HuH-7 (cell line): ENCODE measurements around the gene TMBIM6.
"Not testable (repeated sequence)": the region's sequence is repeated elsewhere in the genome, so short reads cannot be mapped to it uniquely, and the experiment has no call there.

Source experiments
- DNase-seq: peaks from one replicate; pipeline ENCODE4 v3.0.0; 2011; ENCODE audit warnings: low spot score

Gene TMBIM6, protein sequence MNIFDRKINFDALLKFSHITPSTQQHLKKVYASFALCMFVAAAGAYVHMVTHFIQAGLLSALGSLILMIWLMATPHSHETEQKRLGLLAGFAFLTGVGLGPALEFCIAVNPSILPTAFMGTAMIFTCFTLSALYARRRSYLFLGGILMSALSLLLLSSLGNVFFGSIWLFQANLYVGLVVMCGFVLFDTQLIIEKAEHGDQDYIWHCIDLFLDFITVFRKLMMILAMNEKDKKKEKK

DNA sequence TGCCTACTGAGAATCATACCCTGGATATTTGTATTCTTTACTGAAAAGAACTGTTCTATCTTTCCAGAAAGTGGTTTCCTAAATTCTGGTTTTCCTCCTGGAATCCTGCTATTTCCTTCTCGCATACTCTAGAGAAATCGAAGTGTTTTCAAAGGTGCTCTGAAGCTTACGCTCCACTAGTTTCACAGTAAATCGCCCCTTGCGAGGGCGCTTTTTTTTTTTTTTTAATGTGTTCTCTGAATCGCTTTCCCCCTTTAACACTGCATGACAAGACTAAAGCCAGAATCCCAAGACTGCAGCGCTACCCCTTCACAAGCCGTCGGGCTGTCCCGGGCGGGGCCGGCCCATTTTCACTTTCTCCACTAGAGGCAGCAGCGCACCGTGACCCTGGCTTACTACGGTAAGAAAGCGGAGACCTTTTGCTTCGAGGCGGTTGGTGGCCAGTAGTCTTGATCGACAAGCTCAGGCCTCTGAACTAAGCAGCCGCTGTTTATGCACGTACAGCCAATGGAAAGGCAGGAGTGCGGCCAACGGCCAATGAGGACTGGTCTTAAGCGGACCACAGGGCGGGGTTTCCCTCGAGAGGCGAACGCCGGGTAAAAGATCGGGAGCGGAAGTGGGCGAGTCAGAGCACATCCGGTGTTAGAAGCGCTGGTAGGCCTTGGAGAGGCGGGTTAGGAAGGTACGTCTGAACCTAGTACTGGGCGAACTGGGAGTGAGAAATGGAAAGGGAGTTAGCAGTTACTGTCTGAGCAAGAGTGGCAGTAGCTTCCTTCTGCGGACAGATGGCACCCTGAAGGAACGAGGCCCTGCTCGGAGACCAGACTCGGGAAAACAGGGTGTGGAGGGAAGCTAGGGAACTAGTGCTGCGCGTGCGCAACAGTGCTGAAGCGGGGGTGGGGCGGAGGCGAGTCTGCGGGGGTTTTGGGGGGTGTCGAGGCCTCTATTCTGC is at the start of gene TMBIM6:
TMBIM6 (plus strand) TSS at position 628 of the 952 bp plus-strand sequence. CDS start 10,937 bp downstream, outside the sequence.
- DNase-seq: peak; percentile 87

DNA sequence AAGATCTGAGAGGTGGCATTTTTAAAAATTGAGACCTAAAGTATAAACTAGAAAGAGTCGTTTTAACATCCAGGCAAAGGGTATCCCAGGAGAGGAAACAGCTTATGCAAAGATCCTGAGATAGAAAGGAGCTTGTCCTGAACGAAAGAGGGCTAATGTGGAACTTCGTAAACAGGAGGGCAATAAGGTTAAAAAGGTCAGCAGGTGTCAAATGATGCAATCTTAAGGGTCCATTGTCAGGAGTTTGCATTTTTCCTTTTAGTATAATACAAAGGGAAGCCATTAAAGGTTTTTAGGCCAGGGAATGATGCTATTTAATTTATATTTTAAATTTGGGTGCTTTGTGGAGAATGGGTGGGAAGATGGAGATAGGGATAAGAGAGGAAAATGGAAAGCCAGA is 48.5 kb upstream of the TMBIM6 start:
- no peak for DNase-seq

DNA sequence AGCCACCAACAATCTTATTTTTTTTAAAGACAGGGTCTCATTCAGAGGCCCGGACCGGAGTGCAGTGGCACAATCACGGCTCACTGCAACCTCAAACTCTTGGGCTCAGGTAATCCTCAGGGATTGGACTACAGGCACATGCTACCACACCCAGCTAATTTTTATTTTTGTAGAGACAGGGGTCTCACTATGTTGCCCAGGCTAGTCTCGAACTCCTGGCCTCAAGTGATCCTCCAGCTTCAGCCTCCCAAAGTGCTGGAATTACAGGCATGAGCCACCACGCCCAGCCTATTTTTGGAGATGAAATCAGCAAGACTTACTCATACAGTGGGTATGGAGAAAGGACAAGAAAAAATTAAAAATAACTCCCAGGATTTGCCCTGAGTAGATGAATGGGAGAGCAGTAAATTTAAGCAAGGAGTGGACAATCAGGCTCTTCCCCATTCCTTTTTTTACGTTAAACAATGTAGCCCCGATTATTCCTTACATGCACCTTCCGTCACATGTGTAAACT is 47.4 kb upstream of the TMBIM6 start:
- no peak for DNase-seq

DNA sequence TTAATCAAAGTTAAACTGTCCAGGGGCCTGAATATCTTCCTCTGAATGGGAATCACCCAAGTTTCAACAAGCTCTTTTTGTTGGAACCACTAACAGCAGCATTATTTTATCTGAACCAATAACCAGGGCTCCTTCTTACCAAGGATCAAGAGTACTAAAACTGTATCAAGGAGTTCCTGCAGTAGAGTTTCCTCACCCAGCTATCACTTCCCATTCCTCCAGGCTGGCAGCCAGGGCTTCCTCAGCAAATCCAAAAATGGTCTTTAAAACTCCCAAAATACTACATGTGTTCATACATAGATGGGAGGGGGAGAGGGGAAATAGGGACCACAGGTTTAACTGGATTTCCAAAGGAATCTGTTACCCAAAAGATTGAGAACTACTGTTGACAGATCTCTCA is 44.6 kb upstream of the TMBIM6 start:
- no peak for DNase-seq

DNA sequence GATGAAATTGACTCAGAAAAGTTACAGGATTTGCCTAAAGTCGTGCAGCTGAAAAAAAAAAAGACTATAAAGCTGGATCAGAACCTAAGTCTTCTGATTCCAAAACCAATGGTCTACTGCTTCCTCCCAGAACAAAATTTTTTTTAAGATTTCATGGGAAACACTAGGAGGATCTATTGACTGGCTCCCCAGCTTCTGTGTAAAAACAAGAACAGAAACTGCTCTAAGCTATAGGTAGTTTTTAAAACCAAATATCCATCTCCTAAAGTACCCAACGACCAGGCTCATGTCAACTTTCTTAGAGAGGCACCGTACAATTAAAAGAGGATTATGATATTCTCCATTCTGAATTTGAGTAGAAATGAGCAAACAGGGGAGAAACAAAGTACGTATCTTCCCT is 43.5 kb upstream of the TMBIM6 start:
- DNase-seq: no peak

DNA sequence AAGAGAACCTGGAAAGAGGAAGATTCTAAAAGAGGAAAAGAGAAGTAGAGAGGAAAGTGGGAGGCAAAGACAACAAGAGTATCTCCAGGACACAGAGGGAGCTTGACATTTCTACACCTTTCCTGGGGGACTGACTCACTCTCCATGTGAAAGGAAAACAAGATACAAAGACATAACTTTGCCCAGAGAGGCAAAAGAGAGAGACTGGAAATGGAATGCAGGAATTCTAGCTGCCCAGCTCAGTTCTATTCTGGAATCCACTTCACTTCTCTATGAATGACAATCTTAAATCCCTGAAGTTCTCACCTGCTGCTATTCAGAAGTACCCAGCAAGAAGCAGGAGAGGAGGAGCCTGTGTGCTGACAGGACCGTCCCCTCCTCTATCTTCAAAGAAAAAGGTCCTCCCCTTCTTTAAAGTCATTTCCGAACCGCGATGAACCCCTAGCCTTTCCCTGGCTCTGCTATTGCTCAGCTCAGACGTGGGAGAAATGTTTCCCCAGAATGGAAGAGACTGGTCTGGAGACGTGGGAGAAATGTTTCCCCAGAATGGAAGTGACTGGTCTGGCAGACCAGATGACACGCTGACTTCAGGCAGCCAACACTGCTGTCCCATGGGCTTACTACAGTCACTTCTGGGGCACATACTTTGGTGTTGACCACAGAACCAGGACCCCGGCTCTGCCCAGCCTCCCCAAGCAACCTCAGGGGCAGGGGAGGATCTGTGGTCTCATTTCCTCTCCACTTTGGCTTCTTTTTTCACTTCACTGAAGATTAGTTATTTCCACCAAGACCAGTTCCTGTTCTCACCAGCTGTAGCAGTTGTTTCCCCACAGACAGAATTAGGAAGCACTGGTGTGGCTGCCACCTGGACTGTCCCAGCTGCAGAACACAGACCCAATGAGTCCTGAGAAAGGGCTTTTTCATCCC is 42.5 kb upstream of the TMBIM6 start:
- DNase-seq: no peak

DNA sequence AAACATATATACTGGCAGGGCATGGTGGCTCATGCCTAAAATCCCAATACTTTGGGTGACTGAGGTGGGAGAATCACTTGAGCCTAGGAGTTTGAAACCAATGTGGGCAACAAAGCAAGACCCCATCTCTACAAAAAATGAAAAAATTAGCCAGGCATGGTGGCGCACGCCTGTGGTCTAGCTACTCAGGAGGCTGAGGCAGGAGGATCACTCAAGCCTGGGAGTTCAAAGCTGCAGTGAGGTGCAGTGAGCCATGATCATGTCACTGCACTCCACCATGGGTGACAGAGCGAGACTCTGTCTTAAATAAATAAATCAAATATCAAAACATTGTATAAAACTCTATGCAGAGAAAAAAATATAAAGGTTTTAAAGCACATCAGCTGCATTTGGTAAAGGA is 39.3 kb upstream of the TMBIM6 start:
- no peak for DNase-seq

DNA sequence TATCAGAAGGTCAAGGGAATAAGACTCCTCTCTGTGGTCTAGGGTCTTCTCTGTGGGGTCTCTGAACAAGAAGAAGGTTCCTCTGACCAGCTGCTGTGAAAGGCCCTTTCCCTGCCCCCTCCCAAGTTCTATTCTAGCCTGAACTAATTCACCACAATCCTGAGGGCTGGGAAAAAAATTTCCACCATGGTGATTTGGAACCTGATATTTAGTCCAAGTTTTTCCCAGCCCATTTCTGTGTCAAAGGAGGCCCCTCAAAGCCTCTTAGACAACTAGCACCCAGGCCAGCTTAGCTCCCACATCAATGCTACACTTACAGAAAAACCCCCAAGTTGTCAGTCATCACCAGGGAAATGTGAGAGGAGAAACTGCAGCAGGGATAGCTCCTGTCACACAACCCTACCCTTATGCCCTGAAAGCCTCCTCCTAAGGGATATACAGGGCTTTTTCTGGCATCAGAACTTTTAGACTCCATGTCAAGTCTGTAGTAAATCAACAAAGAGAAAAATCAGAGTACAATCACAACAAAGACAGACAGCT is 38.6 kb upstream of the TMBIM6 start:
- DNase-seq: no peak

DNA sequence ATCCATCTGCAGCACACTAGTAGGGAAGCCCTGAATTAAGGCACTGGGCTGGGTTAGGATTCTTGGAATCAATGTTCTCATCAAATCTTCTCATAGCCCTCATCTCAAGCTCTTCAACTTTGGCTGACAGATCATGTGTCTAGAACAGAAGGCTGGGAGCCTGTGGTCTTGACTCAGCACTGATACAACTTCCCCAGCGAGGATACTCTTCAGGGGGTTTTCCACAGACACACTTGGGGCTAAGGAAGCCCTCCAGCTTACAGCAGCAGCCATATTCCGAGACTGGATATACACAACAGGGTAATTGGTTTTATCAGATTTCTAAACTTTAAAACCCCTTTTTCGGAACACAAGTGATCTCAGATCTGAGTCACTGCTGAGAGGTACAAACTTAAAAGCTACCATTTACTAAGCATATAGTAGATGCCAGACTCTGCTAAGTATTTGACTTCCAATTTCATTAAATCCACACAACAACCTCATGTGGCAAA is 37.7 kb upstream of the TMBIM6 start:
- DNase-seq: no peak

DNA sequence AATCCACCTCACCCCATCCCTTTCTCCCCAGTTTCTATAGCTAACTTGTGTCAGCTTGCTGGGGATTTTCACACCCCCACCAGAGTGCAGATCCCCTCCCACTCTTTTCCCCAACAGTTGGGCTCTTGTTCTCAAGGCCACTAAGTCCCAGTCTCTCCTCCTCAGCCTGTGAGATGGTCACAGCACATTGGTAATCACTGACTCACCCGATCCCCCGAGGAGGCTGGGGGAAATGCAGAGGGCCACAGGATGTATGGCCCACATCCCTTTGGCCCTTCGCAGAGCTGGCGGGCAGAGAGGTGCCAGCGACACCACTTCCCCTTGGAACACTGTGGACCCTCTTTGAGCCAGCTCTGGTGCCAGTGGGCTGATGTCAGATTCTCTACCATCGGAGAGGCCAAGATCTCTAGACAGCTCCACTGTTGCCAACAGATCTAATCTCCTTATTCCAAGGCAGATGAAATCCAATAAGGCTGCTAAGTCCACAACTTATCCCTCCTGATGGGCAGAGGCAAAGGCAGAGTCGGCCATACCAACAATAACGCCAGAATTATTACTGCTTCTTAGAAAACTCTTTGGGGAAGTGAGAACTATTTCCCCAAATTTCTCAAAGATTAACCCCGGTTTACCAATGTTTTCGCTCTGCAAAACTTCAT is 35.8 kb upstream of the TMBIM6 start:
- DNase-seq: no peak

DNA sequence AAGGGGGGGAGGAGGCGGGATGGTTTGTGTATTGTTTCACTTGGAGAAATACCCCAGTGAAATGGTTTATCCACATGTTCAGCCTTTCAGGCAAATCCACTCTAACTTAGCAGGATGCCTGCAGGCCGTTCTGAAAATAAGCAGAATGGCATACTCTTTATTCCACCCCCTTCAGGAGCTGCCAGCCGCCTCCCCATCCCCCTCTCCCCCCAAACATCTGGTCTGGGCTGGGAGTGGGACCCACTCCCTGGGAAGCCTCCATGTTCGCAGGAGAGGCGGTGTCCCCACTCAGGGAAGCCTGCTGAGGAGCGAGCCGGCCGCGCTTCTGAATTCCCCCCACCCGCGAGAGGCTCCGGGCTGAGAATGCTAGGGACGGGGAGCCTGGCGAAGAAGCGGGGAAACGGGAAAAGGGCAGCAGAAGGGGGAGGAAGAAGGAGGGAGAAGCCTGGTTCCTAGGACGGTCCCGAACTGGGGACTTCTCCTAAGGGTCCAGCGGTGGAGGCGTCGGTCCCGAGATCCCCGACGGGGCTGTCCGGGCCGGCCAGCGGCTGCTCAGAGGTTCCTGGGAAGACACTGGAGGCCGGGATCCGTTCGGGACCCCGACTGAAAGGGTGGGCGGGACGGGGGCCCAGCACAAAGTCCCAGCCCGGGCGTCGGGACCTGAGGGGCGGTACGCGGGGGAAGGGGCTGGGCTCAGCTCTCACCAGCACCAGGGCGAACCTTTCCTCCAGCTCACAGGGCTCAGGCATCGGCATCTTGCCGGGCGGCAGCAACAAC is 34.8 kb upstream of the TMBIM6 start:
- peak; percentile 48 for DNase-seq

DNA sequence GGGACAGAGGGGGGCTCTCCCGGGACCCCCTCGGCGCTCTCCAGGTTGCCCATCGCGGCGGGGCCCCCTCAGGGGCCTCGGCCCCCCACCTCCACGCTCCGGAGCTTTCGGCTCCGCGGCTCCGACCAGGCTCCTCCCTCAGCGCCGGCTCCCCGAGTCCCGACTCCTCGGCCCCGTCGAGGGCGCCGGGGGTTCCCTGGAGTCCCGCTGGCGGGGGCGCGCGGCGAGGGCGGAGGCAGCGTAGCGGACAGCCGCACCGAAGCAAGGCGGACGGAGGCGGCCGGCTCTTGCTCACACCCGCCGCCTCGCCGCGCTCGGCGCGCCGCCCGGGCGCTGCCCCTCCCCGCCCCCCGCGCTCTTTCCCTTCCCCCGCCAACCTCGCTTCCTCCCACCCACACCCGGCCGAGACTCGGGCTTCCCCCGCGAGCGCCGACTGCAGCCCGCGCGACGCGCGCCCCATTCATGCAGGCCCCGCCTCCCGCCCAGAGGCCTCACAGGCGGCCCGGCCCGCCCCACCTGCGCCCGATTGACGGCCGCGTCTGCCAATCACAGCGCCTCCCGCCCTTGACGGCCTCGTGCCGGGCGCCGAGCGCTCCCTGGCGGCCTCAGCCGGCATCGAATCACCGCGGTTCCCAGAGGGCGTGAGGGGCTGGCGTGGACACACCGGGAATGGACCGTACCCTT is 34.1 kb upstream of the TMBIM6 start, which contains the start of gene FMNL3:
FMNL3 (minus strand) TSS at position 278 of the 684 bp plus-strand sequence; CDS start at position 53, 225 bp downstream.
- DNase-seq: peak; percentile 93

DNA sequence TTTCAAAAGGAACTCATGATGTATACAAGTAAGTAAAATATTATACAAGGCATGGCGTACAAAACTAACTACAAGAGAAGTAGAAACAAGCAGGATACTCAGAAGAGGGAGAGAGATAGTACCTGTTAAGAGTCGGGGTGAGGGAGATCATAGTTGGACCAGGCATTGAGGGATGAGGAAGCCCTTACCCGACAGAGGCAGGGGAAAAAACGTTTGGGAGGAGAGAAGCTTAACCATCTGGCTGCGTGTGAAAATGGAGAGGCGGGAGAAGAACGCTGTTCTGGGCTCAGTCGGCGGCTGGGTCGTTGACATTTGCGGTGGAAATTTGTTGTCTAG is 33.6 kb upstream of the TMBIM6 start:
- no peak for DNase-seq

DNA sequence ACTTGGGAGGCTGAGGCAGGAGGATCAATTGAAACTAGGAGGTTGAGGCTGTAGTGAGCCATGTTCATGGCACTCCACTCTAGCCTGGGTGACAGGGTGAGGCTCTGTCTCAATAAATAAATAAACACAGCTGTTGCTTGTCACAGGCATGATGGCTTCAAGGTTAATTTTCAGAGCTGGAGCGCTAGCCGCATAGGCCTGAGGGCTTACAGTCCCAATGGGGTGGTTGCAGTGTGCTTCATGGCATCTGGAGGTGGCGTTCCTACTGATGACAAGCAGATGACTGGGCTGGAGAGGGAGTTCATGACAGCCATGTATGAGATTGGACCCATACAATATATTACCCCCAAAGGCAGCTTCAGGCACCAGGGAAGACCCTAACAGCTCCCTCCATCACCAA is 32.5 kb upstream of the TMBIM6 start:
- DNase-seq: no peak

DNA sequence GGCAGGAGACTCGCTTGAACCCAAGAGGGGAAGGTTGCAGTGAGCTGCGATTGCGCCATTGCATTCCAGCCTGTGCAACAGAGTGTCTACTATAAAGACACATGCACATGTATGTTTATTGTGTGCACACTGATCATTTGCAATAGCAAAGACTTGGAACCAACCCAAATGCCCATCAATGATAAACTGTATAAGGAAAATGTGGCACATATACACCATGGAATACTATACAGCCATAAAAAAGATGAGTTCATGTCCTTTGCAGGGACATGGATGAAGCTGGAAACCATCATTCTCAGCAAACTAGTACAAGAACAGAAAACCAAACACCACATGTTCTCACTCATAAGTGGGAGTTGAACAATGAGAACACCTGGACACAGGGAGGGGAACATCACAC is 27.4 kb upstream of the TMBIM6 start:
- not testable (repeated sequence) for DNase-seq

DNA sequence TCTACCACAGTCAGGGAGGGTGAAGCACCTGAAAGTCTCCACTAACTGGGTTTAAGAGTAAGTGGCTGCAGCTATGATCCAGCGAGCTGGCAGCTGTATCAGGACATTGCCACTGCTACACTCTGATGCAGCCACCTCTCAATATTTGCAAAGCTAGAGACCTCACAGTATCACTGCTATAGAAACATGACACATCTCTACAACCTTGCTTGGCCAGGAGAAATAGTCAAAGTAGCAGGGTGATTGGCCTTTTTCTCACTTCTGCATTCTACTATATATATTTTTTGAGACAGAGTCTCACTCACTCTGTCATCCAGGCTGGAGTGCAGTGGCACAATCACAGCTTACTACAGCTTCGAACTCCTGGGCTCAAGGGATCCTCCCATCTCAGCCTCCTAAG is 24.8 kb upstream of the TMBIM6 start:
- DNase-seq: no peak

DNA sequence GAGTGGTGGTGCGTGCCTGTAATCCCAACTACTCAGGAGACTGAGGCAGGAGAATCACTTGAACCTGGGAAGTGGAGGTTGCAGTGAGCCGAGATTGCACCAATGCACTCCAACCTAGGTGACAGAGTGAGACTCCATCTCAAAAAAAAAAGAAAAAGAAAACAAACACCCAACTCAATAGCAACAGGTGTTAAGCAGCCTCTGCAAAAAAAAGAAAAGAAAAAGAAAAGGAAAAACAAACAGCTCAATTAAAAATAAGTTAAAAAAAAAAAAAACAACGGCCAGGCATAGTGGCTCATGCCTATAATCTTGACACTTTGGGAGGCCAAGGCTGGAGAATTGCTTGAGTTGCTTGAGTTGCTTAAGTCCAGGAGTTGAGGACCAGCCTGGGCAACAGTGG is 23.6 kb upstream of the TMBIM6 start:
- not testable (repeated sequence) for DNase-seq

DNA sequence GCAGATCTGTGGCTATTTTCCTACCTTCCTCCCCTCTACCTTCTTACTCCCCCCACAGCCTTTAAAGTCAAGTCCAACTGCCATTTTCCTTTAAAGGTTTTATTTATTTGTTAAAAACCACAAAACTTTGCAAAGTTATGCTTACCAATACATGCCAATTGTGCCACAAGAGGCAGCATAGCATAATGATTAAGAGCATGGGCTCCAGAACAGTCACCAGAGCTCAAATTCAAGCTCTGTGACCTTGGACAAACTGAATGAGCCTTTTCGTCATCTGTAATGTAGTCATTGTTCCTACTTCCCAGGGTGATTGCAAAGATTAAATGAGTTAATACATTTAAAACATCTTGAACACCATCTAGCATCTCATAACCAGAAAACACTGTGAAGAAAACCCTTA is 21.1 kb upstream of the TMBIM6 start:
- DNase-seq: no peak

DNA sequence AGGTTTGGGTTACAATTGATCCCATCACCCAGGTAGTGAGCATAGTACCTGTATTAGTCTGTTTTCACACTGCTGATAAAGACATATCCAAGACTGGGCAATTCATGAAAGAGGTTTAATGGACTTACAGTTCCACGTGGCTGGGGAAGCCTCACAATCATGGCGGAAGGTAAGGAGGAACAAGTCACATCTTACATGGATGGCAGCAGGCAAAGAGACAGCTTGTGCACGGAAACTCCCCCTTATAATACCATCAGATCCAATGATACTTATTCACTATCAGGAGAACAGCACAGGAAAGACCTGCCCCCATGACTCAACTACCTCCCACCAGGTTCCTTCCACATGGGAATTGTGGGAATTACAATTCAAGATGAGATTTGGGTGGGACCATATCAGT is 20.0 kb upstream of the TMBIM6 start:
- DNase-seq: not testable (repeated sequence)

DNA sequence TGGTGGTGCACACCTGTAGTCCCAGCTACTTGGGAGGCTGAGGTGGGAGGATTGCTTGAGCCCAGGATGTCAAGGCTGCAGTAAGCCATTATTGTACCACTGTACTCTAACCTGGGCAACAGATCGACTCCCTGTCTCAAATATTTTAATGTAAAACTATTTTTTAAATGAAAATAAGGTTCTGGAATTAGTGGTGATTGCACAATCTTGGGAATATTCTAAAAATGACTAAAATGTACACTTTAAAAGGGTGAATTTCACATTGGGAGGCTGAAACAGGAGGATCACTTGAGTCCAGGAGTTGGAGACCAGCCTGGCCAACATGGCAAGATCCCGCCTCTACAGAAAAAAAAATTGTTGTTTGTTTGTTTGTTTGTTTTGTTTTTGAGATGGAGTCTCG is 12.9 kb upstream of the TMBIM6 start:
- DNase-seq: no peak
